ENCODE measurements around the gene KCNQ4.

The KCNQ4 gene

DNA sequence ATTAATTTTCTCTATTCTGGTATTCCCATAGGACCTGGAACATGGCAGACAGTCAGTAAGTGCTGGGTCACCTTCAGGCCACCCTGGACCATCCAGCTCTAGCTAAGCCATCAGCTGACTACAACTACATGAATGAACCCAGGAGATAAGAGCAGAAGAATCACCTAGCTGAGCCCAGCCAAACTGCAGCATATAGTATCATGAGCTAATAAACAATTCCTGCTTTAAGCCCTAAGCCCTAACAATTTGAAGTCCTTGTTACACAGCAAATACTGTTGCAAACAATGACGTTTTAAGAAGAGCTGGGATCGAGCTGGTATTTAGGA, 92.8 kb downstream of the KCNQ4 start:
- H3K4me3 ChIP-seq (replicated peaks in 1 of 2; ENCODE audit: low read depth in 2 of 2, low read length in 2 of 2) = no peak overlapping the region
- peak in 1 of 2 donors; percentile 7 for DNase-seq (ENCODE audit: low read depth in 2 of 2)
- TF ChIP-seq, protein P1, sequence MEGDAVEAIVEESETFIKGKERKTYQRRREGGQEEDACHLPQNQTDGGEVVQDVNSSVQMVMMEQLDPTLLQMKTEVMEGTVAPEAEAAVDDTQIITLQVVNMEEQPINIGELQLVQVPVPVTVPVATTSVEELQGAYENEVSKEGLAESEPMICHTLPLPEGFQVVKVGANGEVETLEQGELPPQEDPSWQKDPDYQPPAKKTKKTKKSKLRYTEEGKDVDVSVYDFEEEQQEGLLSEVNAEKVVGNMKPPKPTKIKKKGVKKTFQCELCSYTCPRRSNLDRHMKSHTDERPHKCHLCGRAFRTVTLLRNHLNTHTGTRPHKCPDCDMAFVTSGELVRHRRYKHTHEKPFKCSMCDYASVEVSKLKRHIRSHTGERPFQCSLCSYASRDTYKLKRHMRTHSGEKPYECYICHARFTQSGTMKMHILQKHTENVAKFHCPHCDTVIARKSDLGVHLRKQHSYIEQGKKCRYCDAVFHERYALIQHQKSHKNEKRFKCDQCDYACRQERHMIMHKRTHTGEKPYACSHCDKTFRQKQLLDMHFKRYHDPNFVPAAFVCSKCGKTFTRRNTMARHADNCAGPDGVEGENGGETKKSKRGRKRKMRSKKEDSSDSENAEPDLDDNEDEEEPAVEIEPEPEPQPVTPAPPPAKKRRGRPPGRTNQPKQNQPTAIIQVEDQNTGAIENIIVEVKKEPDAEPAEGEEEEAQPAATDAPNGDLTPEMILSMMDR (IDR thresholded peaks at IDR 0.05; ENCODE audit: low read depth, low read length) = no peak

DNA sequence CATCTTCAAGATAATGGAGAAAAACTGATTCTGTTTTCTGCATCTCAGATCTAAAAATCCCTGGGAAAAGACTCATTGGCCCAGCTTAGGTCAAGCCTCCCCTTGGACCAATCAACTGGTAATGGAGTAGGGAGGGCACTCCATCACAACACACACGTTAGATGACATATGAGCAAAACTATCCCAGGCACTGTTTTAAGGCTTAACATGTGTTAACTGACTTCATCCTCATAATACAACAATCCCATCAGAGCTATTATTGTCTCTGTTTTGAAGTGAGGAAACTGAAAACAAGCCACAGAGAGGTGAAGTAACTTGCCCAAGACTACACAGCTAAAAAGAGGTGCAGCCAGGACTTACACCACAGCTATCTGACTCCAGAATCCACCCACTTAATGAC, 93.3 kb downstream of the KCNQ4 start:
- no peak overlapping the region for H3K4me3 ChIP-seq (replicated peaks in 1 of 2; ENCODE audit: low read depth in 2 of 2, low read length in 2 of 2)
- DNase-seq (ENCODE audit: low read depth in 2 of 2) = no peak
- TF ChIP-seq, protein P1 (IDR thresholded peaks at IDR 0.05; ENCODE audit: low read depth, low read length) = no peak

DNA sequence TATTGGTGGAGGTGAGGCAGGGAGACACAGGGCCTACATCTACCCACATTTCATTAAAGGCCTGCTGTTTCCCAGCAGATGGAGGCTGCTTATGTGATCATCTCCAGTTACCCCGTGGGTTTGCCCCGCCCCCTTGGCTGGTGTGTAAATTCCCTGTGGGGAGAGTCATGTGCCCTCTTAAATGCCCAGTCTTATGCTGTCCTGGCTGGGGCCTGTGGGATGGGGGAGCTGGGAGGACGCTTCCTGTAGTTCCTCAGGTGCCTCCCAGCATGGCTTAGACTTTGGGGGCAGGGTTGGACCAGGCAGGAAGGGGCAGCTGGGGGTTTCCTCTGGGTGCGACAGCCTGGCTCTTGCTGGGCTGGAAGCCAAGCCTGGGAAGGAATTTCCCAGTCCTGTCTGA, 94.1 kb downstream of the KCNQ4 start:
- TF ChIP-seq, protein P1 (IDR thresholded peaks at IDR 0.05; ENCODE audit: low read depth, low read length) = no peak
- no peak overlapping the region for H3K4me3 ChIP-seq (replicated peaks in 1 of 2; ENCODE audit: low read depth in 2 of 2, low read length in 2 of 2)
- peak; percentile 95 to 96 for DNase-seq (ENCODE audit: low read depth in 2 of 2)

DNA sequence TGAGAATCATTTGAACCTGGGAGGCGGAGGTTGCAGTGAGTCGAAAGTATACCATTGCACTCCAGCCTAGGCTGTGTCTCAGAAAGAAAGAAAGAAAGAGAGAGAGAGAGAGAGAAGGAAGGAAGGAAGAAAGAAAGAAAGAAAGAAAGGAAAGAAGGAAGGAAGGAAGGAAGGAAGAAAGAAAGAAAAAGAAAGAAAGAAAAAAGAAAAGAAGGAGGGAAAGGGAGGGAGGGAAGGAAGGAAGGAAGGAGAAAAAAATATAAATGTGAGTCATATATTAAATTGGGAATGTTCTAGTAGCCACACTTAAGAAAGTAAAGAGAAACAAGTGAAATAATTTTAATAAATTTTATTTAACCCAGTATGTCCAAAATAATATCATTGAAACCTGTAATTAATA, 95.3 kb downstream of the KCNQ4 start:
- no peak for DNase-seq (ENCODE audit: low read depth in 2 of 2)
- H3K4me3 ChIP-seq (replicated peaks in 1 of 2; ENCODE audit: low read depth in 2 of 2, low read length in 2 of 2) = no peak overlapping the region
- TF ChIP-seq, protein P1 (IDR thresholded peaks at IDR 0.05; ENCODE audit: low read depth, low read length) = no peak

DNA sequence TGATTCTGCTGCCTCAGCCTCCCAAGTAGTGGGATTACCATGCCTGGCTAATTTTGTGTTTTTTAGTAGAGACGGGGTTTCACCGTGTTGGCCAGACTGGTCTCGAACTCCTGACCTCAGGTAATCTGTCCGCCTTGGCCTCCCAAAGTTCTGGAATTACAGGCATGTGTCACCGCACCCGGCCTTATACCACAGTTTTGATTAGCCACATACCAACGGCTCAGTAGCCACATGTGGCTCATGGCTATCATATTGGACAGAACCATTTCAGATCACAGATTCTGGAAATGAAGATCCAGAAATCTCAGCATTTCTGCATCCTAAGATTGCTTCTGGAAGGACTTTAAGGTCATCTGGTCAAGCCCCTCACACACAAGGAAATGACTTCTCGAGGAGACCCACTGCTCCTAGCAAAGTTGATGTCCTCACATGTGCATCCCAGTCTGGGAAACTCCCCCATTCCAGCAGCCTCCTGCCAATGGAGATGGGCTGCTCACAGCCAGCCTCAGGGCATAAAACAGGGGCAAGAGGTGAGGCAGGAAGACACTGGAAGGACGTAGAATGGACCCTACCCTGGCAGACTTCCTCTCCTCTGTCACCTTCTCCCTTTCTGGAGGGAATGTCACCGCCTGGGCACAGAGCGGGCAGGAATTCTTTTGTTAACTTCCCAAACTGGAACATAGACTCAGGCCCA, 96.0 kb downstream of the KCNQ4 start:
- no peak overlapping the region for H3K4me3 ChIP-seq (replicated peaks in 1 of 2; ENCODE audit: low read depth in 2 of 2, low read length in 2 of 2)
- TF ChIP-seq, protein P1 (IDR thresholded peaks at IDR 0.05; ENCODE audit: low read depth, low read length) = no peak
- DNase-seq (ENCODE audit: low read depth in 2 of 2) = no peak

DNA sequence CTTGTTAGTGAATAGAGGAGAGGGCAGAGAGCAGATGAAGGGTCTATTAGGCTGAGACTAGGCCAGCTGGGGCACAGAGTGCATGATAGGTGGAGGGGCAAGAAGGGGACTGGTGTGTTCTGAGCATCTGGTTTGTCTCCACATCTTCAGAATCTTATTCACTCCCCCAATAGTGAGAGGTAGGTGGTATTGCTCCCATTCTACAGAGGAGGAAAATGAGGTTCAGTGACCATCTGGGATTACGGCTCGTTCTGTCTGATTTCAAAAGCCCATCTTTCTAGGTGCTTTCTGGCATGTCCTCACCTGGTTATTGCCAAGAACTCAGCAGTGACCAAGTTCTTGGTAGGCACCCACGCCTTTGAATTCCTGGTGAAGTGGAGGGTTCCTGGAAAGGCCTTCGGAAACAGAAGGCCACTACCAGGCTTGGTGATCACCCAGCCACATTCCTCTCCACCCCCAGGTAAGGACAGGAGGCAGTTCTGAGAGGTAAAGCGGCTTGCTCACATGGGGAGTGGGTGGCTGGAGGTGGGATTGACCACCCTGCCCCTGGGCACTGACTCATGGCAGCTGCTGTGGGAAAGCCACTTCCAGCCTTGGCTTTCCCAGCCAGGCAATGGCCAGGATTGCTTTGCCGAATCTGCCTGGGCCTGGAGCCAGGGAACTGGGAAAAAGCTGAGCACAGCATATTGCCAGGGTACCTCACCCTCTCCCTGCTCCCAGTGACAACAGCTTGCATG, 97.4 kb downstream of the KCNQ4 start:
- TF ChIP-seq, protein P1 (IDR thresholded peaks at IDR 0.05; ENCODE audit: low read depth, low read length) = no peak
- no peak for DNase-seq (ENCODE audit: low read depth in 2 of 2)
- no peak overlapping the region for H3K4me3 ChIP-seq (replicated peaks in 1 of 2; ENCODE audit: low read depth in 2 of 2, low read length in 2 of 2)

All from cardiac fibroblast (primary cell).